ENCODE measurements around the gene IDNK.

DNA sequence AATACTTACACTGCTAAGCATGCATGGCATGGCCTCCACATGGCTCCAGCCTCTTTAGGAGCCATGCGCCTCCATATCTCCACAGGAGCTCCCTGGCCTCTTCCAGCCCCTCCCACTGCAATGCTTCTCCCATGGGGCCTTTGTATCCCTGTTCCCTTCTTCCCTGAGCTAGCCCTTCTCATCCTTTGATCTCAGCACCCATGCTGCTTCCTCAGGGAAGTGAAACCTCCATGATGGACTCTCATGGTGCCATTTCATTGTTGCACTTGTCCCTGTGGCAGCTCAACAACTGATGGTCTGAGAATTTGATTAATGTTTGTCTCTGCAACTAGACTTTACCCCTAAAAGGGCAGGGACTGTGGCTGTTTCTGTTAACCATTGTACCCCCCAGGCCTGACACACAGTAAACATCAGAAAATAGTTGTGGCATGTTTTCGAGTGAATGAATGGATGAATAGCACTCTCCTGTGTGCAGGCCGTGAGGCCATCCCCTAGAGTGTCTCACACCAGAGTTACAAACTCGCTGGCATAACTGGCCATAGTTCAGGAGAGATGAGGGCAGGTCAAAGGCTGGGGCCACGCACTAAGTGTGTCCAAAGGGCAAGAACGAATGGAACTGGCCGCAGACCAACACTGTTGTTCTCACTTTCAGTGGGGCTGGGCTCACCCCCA, 6.6 kb downstream of the IDNK start:
- TF ChIP-seq POLR2A (IDR thresholded peaks at IDR 0.05; ENCODE audit: low read depth, low read length) = no peak
- TF ChIP-seq SREBF2 (IDR thresholded peaks at IDR 0.05; ENCODE audit: low read length) = no peak
- no peak for TF ChIP-seq NFXL1 (IDR thresholded peaks at IDR 0.05; ENCODE audit: borderline replicate concordance)
- no peak for TF ChIP-seq NFYB (IDR thresholded peaks at IDR 0.05; ENCODE audit: insufficient read depth, low read depth, low read length)
- no peak for TF ChIP-seq BCL11A (IDR thresholded peaks at IDR 0.05; ENCODE audit: low read depth, low read length)
- TF ChIP-seq, protein P1, sequence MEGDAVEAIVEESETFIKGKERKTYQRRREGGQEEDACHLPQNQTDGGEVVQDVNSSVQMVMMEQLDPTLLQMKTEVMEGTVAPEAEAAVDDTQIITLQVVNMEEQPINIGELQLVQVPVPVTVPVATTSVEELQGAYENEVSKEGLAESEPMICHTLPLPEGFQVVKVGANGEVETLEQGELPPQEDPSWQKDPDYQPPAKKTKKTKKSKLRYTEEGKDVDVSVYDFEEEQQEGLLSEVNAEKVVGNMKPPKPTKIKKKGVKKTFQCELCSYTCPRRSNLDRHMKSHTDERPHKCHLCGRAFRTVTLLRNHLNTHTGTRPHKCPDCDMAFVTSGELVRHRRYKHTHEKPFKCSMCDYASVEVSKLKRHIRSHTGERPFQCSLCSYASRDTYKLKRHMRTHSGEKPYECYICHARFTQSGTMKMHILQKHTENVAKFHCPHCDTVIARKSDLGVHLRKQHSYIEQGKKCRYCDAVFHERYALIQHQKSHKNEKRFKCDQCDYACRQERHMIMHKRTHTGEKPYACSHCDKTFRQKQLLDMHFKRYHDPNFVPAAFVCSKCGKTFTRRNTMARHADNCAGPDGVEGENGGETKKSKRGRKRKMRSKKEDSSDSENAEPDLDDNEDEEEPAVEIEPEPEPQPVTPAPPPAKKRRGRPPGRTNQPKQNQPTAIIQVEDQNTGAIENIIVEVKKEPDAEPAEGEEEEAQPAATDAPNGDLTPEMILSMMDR (IDR thresholded peaks at IDR 0.05 in 2 of 3, conservative IDR thresholded peaks at IDR 0.05 in 1 of 3; ENCODE audit: control insufficient read depth in 2 of 3, extremely low read depth in 1 of 3, insufficient read depth in 1 of 3, low read depth in 3 of 3, low read length in 3 of 3) = no peak
- no peak for TF ChIP-seq EZH2 (IDR thresholded peaks at IDR 0.05; ENCODE audit: borderline replicate concordance, control insufficient read depth, low read depth, low read length)
- TF ChIP-seq FOXM1 (IDR thresholded peaks at IDR 0.05; ENCODE audit: low read depth, low read length) = no peak
- TF ChIP-seq NRF1 (conservative IDR thresholded peaks at IDR 0.05; ENCODE audit: low read depth, low read length) = no peak
